ENCODE measurements around the gene SMG1.
"Not testable (repeated sequence)": the region's sequence is repeated elsewhere in the genome, so short reads cannot be mapped to it uniquely, and the experiment has no call there.

SMG1 gene

GRCh38 chr16:18932243-18932987 is 6.2 kb upstream of the SMG1 start:
- DNase-seq, result no peak

DNA sequence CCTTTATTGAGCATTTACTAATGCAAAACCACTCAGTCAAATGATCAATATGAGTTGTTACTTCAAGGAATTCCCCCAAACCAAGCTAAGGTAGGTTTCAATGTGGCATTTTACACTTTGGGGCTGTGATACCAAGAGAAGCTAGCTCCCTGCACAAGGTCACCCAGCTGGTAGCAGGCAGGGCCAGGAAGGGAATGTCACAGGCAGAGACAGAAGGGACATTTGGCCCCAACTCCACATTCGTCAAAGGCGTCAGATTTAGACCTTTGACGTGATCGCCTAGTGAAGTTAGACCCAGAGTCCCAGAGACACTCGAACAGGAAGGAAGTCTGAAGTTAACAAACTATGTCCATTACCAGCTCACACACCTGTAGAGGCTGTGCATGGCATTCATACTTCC is 5.5 kb upstream of the SMG1 start:
- no peak for DNase-seq

GRCh38 chr16:18930095-18930494 is 3.9 kb upstream of the SMG1 start:
- DNase-seq, result not testable (repeated sequence)

DNA sequence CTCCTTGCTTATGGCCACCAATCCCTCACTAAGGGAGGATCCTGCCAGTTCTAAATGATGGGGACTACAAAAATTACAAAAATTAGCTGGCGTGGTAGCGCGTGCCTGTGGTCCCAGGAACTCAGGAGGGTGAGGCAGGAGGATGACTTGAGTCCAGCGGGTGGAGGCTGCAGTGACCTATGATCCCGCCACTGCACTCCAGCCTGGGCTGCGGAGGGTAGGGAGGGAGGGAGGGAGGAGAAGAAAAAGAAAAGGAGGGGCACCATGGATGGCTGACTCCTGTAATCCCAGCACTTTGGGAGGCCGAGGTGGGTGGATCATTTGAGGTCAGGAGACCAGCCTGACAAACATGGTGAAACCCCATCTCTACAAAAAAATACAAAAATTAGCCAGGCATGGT is 1.9 kb upstream of the SMG1 start:
- DNase-seq, result not testable (repeated sequence)

DNA sequence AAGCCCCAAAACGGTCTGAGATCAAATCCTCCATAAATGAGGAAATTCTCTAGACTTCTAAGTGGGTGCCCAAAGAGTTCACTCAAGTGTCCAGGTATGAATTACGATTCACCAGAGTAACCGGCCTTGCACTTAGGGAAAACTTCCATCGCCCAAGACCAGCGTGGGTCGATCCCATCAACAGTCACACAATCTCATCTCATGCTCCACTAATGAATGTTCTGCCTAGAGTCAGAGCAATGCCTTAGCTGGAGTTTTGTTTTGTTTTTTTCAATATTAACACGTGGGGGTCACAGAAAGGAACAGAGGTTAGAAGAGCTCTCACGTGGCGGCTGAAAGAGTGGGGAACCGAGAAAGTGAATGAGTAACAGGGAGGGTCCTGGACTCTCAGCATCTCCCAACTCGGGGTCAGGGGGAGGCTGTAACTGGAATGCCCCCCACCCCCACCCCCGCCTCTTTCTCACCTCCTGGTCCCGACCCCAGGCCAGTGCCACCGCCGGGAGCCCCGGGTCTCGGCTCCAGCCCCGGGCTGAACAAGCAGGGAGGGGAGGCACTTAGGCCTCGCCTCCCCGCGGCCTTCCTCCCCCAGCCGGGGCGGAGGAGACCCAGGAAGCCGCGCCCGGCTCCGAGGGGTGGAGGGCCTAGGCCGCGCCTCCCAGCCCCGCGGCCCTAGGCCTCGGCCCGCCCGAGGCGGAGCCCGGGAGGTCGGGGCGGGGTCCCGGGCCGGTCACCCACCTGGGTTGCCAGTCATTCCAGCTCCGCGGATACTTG is 808 bp downstream of the SMG1 start:
- peak; percentile 77 for DNase-seq

DNA sequence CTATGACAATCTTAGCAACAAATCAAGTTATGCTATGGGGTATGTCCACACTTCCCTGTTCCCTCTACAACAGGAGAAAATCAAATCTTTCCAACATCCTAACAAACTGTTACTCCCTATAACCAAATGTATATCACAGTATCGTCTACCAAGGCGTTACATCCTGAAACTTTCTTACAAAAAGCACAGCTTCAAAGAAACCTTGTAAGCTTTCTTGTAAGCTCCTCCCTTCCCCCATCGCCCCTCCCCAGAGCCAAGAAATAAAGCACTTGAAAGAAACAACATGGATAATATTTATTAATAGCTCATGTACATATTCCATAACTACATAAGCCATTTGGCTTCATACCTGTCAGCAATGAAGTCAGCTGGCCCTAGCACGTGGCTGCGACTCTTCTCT is 2.3 kb downstream of the SMG1 start:
- DNase-seq, result not testable (repeated sequence)

DNA sequence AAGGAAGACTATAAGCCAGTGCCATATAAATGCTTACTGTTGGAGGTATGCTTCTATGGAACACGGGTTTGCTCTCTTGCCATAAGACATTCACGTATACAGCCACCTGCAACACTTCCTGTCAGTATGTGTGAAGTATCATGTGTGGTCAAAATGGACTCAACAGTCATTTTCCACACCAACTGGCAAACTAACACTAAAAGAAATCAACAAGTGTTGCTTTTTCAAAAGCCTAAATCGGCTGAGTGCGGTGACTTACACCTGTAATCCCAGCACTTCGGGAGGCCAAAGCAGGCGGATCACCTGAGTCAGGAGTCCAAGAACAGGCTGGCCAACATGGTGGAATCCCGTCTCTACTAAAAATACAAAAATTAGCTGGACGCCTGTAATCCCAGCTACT is 3.1 kb downstream of the SMG1 start:
- DNase-seq, result not testable (repeated sequence)

- DNase-seq, result not testable (repeated sequence)
Measured at GRCh38 chr16:18909585-18909984, 16.6 kb downstream of the SMG1 start.

GRCh38 chr16:18908716-18909115 is 17.5 kb downstream of the SMG1 start:
- DNase-seq, result not testable (repeated sequence)

DNA sequence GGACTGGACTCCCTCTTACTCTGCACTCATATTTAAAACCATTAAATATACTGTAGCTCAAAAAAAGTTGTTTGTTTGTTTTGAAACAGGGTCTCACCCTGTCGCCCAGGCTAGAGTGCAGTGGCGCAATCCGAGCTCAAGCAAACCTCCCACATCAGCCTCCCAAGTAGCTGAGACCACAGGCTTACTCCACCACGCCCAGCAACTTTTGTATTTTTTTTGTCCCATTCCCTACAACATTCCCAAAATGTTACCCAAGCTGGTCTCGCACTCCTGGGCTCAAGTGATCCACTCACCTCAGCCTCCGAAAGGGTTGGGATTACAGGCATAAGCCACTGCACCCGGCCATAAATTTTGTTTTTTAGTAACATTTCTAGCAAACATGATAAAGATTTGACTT is 23.4 kb downstream of the SMG1 start:
- DNase-seq, result not testable (repeated sequence)

GRCh38 chr16:18902044-18902443 is 24.2 kb downstream of the SMG1 start:
- not testable (repeated sequence) for DNase-seq

- DNase-seq, result peak; percentile 2
Measured at GRCh38 chr16:18901194-18901593, 25.0 kb downstream of the SMG1 start.

DNA sequence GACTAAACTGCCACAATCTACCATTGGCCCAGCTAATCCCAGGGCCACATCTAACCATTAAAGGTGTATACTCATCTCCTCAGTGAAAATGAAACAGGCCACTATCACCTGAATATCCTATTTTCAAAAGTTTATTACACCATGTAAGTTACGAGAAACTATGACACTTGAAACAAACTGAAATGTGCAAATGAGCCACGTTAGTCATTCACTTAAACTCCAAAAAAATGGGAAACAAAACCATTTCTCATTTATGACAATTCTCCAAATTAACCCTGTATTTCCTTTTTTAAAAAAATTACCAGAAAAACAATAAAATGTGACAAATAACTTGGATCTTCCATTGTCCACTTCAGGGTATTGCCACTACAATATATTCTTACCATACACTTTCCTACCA is 41.8 kb downstream of the SMG1 start:
- DNase-seq, result not testable (repeated sequence)

GRCh38 chr16:18877734-18878133 is 48.5 kb downstream of the SMG1 start:
- not testable (repeated sequence) for DNase-seq

GRCh38 chr16:18877259-18877658 is 48.9 kb downstream of the SMG1 start:
- not testable (repeated sequence) for DNase-seq

DNA sequence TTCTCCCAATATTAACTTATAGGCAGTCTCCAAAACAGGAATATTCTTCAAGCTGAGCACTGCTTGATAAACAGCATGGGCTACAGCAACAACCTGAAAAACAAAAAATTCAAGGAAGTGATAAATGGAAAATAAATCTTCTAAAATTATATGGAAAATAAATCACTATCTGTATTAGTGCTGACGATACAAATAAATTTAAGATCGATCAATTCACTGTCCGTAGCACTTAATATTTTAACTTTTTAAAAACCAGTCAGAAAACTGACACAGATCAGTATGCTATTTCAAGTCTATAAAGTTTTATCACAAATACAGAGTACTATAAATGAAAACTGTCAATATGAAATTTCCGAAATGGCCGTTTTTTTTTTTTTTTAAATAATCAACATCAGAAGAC is 49.9 kb downstream of the SMG1 start:
- not testable (repeated sequence) for DNase-seq

GRCh38 chr16:18869043-18869771 is 57.0 kb downstream of the SMG1 start:
- DNase-seq, result peak; percentile 45

- peak; percentile 25 for DNase-seq
Measured at GRCh38 chr16:18866277-18866823, 59.9 kb downstream of the SMG1 start.

GRCh38 chr16:18862891-18863290 is 63.3 kb downstream of the SMG1 start:
- DNase-seq, result not testable (repeated sequence)

DNA sequence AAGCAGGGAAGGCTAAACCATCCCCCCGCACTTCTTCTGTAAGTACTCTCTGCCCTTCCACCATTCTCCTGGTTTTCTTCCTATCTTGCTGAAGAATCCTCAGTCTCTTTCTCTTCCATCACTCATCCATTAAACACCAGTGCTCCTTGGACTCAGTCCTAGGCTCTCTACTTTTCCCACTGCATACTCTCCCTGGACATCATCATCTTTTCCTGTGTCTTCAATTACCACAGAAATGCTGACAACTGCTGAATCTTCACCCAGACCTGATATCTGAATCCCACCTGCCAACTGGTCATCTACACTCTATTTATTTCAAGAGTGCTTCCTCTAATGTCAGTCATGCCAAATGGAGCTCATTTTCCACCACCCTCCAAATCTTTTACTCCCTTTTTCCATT is 71.0 kb downstream of the SMG1 start:
- DNase-seq, result no peak

DNA sequence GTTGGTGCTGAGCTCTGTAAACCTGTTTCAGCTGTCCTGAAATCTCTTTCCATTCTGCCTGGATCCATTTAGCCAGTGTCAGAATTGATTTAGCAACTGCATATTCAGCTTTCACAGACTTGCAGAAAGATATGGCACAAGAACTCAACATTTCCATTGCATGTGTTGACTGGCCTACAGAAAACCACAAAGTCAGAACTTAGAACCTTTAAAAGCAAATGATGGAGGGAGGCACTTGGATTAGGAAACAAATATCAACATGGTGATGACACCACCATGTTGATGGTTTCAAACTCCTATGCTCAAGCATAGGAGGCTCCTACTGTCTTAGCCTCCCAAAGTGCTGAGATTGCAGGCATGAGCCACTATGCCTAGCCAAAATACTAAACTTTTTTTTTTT is 72.5 kb downstream of the SMG1 start:
- no peak for DNase-seq

GRCh38 chr16:18852647-18853046 is 73.6 kb downstream of the SMG1 start:
- DNase-seq, result no peak

GRCh38 chr16:18846416-18846815 is 79.8 kb downstream of the SMG1 start:
- no peak for DNase-seq

Data from NCI-H69 (cell line).